ENCODE data around the gene PI4KA. TPM values are rescaled to one million over a fixed set of nuclear protein-coding genes. Genes with fewer than 3 reads are reported as not detected.

PI4KA gene
- total and polyA plus RNA-seq, 2 donors from 2014 or later: 37.3 to 92.8 TPM

GRCh38 chr22:20889025-20889704 lies 30.6 kb upstream of the PI4KA start:
- DNase-seq (peak in 1 of 5 donors; percentile 2), FAIRE-seq (no peak)
- H3K9ac ChIP-seq (ENCODE audit: low read length in 3 of 3): no peak overlapping the region
- H3K27ac ChIP-seq (ENCODE audit: low read depth in 2 of 2, low read length in 2 of 2): no peak overlapping the region
- TF ChIP-seq, protein P1, sequence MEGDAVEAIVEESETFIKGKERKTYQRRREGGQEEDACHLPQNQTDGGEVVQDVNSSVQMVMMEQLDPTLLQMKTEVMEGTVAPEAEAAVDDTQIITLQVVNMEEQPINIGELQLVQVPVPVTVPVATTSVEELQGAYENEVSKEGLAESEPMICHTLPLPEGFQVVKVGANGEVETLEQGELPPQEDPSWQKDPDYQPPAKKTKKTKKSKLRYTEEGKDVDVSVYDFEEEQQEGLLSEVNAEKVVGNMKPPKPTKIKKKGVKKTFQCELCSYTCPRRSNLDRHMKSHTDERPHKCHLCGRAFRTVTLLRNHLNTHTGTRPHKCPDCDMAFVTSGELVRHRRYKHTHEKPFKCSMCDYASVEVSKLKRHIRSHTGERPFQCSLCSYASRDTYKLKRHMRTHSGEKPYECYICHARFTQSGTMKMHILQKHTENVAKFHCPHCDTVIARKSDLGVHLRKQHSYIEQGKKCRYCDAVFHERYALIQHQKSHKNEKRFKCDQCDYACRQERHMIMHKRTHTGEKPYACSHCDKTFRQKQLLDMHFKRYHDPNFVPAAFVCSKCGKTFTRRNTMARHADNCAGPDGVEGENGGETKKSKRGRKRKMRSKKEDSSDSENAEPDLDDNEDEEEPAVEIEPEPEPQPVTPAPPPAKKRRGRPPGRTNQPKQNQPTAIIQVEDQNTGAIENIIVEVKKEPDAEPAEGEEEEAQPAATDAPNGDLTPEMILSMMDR (IDR thresholded peaks at IDR 0.05; ENCODE audit: borderline replicate concordance, extremely low read depth, insufficient read depth): no peak
- no peaks in the 10 kb centered on the region for H3K9me3 ChIP-seq (ENCODE audit: control insufficient read depth in 2 of 3, insufficient read depth in 1 of 3, low read length in 3 of 3)
- intact Hi-C loops (cut with DNase I): no loop called here
- peaks cover 0 to 7% (median 2%) of the 10 kb centered on the region in 3 donors for H3K36me3 ChIP-seq (ENCODE audit: control insufficient read depth in 2 of 3, insufficient read depth in 3 of 3, low read length in 3 of 3)
- H3K4me3 ChIP-seq (ENCODE audit: low read length in 3 of 3): no peak overlapping the region
- H3K4me1 ChIP-seq (ENCODE audit: control insufficient read depth in 2 of 3, insufficient read depth in 2 of 3, low read depth in 1 of 3, low read length in 3 of 3): peaks cover 0 to 6% (median 4%) of the 10 kb centered on the region in 3 donors
- H3K27me3 ChIP-seq (ENCODE audit: control insufficient read depth, insufficient read depth, low read length): no peaks in the 10 kb centered on the region

DNA sequence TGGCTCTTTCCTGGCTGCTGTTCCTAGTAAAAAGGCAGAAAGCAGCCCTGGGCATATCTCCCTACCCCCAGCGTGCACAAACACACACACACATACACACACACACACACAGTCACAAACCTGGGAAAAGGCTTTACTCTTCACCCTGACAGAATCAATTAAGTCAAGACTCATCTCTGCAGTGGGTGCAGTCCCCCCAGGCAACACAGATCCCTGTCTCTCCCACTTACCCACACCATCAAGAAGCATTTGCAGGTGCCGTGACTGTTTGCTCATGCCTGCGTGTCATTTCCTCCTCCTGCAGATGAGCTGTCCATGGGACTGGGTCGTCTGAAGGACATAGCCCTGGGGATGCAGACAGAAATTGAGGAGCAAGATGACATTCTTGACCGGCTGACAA lies 28.8 kb upstream of the PI4KA start:
- Histone ChIP-seq H3K27me3 (ENCODE audit: control insufficient read depth, insufficient read depth, low read length) (no peaks in the 10 kb centered on the region), H3K27ac (ENCODE audit: low read depth in 2 of 2, low read length in 2 of 2) (no peak overlapping the region), H3K9me3 (ENCODE audit: control insufficient read depth in 2 of 3, insufficient read depth in 1 of 3, low read length in 3 of 3) (no peaks in the 10 kb centered on the region), H3K4me3 (ENCODE audit: low read length in 3 of 3) (no peak overlapping the region), H3K4me1 (ENCODE audit: control insufficient read depth in 2 of 3, insufficient read depth in 2 of 3, low read depth in 1 of 3, low read length in 3 of 3) (peaks cover 0 to 6% (median 4%) of the 10 kb centered on the region in 3 donors), H3K36me3 (ENCODE audit: control insufficient read depth in 2 of 3, insufficient read depth in 3 of 3, low read length in 3 of 3) (peaks cover 2 to 13% (median 7%) of the 10 kb centered on the region in 3 donors), H3K9ac (ENCODE audit: low read length in 3 of 3) (no peak overlapping the region)
- FAIRE-seq: no peak
- intact Hi-C loops (cut with DNase I): no loop called here
- TF ChIP-seq, protein P1 (IDR thresholded peaks at IDR 0.05; ENCODE audit: borderline replicate concordance, extremely low read depth, insufficient read depth): no peak
- DNase-seq: peak in 1 of 5 donors; percentile 18

DNA sequence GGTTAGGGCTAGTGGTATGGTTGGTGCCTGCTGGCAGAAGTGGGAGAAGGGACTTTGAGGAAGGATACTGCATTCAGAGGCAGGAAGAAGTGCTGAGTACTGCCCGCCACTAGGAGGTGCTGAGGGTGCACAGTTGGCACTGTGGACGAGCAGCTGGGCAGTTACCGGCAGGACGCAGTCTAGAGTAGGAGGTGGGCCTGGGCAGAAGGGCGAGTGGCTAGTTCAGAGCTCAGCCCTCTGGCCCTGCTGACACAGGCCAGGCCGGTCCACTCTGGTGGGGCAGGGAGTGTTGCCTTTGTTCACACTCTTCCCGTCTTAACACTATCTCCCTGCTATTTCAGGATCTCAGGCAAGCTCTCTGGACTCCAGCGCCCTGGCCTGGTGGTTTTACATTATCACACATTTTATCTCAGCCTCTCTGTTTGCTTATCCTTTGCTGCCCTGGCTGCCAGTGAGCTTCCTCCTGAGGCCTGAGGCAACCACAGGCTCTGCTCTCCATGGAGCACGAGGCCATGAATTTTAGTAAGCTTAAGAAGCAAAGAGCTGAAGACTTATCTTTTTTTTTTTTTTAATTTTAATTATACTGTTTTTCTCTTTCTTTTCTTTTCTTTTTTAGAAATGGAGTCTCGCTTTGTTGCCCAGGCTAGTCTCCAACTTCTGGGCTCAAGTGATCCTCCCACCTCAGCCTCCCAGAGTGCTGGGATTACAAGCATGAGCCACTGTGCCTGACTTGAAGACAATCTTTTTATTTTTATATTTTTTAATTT lies 27.1 kb upstream of the PI4KA start:
- Histone ChIP-seq H3K4me3 (ENCODE audit: low read length in 3 of 3) (peak overlapping the region in 1 of 3 donors; percentile 7), H3K27me3 (ENCODE audit: control insufficient read depth, insufficient read depth, low read length) (no peaks in the 10 kb centered on the region), H3K9ac (ENCODE audit: low read length in 3 of 3) (no peak overlapping the region), H3K27ac (ENCODE audit: low read depth in 2 of 2, low read length in 2 of 2) (peak overlapping the region in 1 of 2 donors; percentile 56), H3K9me3 (ENCODE audit: control insufficient read depth in 2 of 3, insufficient read depth in 1 of 3, low read length in 3 of 3) (no peaks in the 10 kb centered on the region), H3K36me3 (ENCODE audit: control insufficient read depth in 2 of 3, insufficient read depth in 3 of 3, low read length in 3 of 3) (peaks cover 2 to 23% (median 10%) of the 10 kb centered on the region in 3 donors), H3K4me1 (ENCODE audit: control insufficient read depth in 2 of 3, insufficient read depth in 2 of 3, low read depth in 1 of 3, low read length in 3 of 3) (peaks cover 0 to 6% (median 4%) of the 10 kb centered on the region in 3 donors)
- no peak for FAIRE-seq
- TF ChIP-seq, protein P1 (IDR thresholded peaks at IDR 0.05; ENCODE audit: borderline replicate concordance, extremely low read depth, insufficient read depth): peak; percentile 91
- intact Hi-C loops (cut with DNase I): no loop called here
- peak; percentile 84 to 88 (median 86) for DNase-seq
